ENCODE measurements around the gene ZNF607. TPM values are rescaled to one million over a fixed set of nuclear protein-coding genes. Genes with fewer than 3 reads are reported as not detected.

The ZNF607 gene
- total RNA-seq, 6 donors from 2014 or later: 2.3 to 10.8 (median 4.8) TPM

GRCh38 chr19:37719927-37720265, 335 bp upstream of the ZNF607 start:
- Histone ChIP-seq H3K27ac (peak overlapping the region in 3 of 4 donors; percentile 62 to 85 (median 68)), H3K9me3 (peaks cover 0 to 5% (median under 1%) of the 10 kb centered on the region in 4 donors), H3K4me1 (peaks cover 6 to 16% (median 10%) of the 10 kb centered on the region in 4 donors), H3K4me3 (peak overlapping the region in 3 of 4 donors; percentile 76 to 96 (median 96)), H3K36me3 (no peaks in the 10 kb centered on the region), H3K27me3 (no peaks in the 10 kb centered on the region)
- no peak for TF ChIP-seq POLR2AphosphoS5 (IDR thresholded peaks at IDR 0.05)
- no peak for TF ChIP-seq EP300 (IDR thresholded peaks at IDR 0.05)
- TF ChIP-seq POLR2A (IDR thresholded peaks at IDR 0.05): no peak
- TF ChIP-seq CTCF (IDR thresholded peaks at IDR 0.05): no peak
- ATAC-seq (ENCODE audit: low FRiP score in 2 of 2) (no peak), DNase-seq (no peak)
- WGBS, 2 donors: 6 to 10% methylated on average over 8 of the region's 8 CpGs

- Histone ChIP-seq H3K4me1 (peaks cover 6 to 16% (median 10%) of the 10 kb centered on the region in 4 donors), H3K27me3 (no peaks in the 10 kb centered on the region), H3K9me3 (peaks cover 0 to 4% (median 1%) of the 10 kb centered on the region in 4 donors), H3K4me3 (peak overlapping the region in 2 of 4 donors; percentile 76 to 96), H3K27ac (peak overlapping the region in 1 of 4 donors; percentile 85), H3K36me3 (no peaks in the 10 kb centered on the region)
- DNase-seq: no peak
- no peak for ATAC-seq (ENCODE audit: low FRiP score in 2 of 2)
- no peak for TF ChIP-seq POLR2A (IDR thresholded peaks at IDR 0.05)
- TF ChIP-seq POLR2AphosphoS5 (IDR thresholded peaks at IDR 0.05): no peak
- TF ChIP-seq CTCF (IDR thresholded peaks at IDR 0.05): no peak
- no peak for TF ChIP-seq EP300 (IDR thresholded peaks at IDR 0.05)
- 53 to 74% methylated on average over 9 to 10 of the region's 10 CpGs for WGBS, 2 donors
These were observed 1.3 kb downstream of the ZNF607 start for GRCh38 chr19:37718304-37718703.

GRCh38 chr19:37716140-37716539, 3.4 kb downstream of the ZNF607 start:
- TF ChIP-seq POLR2A (IDR thresholded peaks at IDR 0.05) (no peak), CTCF (IDR thresholded peaks at IDR 0.05) (no peak), POLR2AphosphoS5 (IDR thresholded peaks at IDR 0.05) (no peak), EP300 (IDR thresholded peaks at IDR 0.05) (no peak)
- no peaks in the 10 kb centered on the region for H3K27me3 ChIP-seq
- peaks cover 0 to 8% (median 1%) of the 10 kb centered on the region in 4 donors for H3K9me3 ChIP-seq
- peaks cover 0 to 4% (median under 1%) of the 10 kb centered on the region in 4 donors for H3K36me3 ChIP-seq
- peaks cover 6 to 16% (median 10%) of the 10 kb centered on the region in 4 donors for H3K4me1 ChIP-seq
- ATAC-seq (ENCODE audit: low FRiP score in 2 of 2): no peak
- no peak overlapping the region for H3K4me3 ChIP-seq
- DNase-seq: no peak
- H3K27ac ChIP-seq: no peak overlapping the region
- 95 to 98% methylated on average over 2 of the region's 2 CpGs for WGBS, 2 donors

GRCh38 chr19:37706052-37706605, 13.4 kb downstream of the ZNF607 start:
- TF ChIP-seq POLR2A (IDR thresholded peaks at IDR 0.05) (no peak), CTCF (IDR thresholded peaks at IDR 0.05) (no peak), POLR2AphosphoS5 (IDR thresholded peaks at IDR 0.05) (no peak), EP300 (IDR thresholded peaks at IDR 0.05) (no peak)
- no peak overlapping the region for H3K27ac ChIP-seq
- no peak overlapping the region for H3K4me3 ChIP-seq
- H3K27me3 ChIP-seq: no peaks in the 10 kb centered on the region
- WGBS, 2 donors: 93 to 97% methylated on average over 7 of the region's 7 CpGs
- no peak for ATAC-seq (ENCODE audit: low FRiP score in 2 of 2)
- no peaks in the 10 kb centered on the region for H3K4me1 ChIP-seq
- H3K9me3 ChIP-seq: peaks cover 0 to 17% (median 9%) of the 10 kb centered on the region in 4 donors
- peaks cover 1 to 47% (median 19%) of the 10 kb centered on the region in 4 donors for H3K36me3 ChIP-seq
- DNase-seq: no peak

GRCh38 chr19:37699057-37699456, 20.5 kb downstream of the ZNF607 start:
- Histone ChIP-seq H3K27me3 (no peaks in the 10 kb centered on the region), H3K4me1 (no peaks in the 10 kb centered on the region), H3K27ac (no peak overlapping the region), H3K36me3 (peaks cover 0 to 35% (median 14%) of the 10 kb centered on the region in 4 donors), H3K4me3 (no peak overlapping the region), H3K9me3 (peaks cover 10 to 32% (median 30%) of the 10 kb centered on the region in 4 donors)
- 89 to 92% methylated on average over 5 of the region's 5 CpGs for WGBS, 2 donors
- DNase-seq (no peak), ATAC-seq (ENCODE audit: low FRiP score in 2 of 2) (no peak)
- TF ChIP-seq EP300 (IDR thresholded peaks at IDR 0.05): no peak
- TF ChIP-seq POLR2AphosphoS5 (IDR thresholded peaks at IDR 0.05): no peak
- no peak for TF ChIP-seq POLR2A (IDR thresholded peaks at IDR 0.05)
- no peak for TF ChIP-seq CTCF (IDR thresholded peaks at IDR 0.05)

Data from upper lobe of left lung (tissue), 6 donors.